Measurements from ENCODE around the gene SGMS2.

GRCh38 chr4:107937040-107937439, 112.3 kb downstream of the SGMS2 start:
- TF ChIP-seq CTCF (IDR thresholded peaks at IDR 0.05) (no peak), POLR2A (IDR thresholded peaks at IDR 0.05) (no peak)
